ENCODE results near the gene PLA2G4C. TPM values are rescaled to one million over a fixed set of nuclear protein-coding genes. Genes with fewer than 3 reads are reported as not detected.

The PLA2G4C gene
- total and polyA plus RNA-seq, 2 experiments from 2014 or later, result 1.5 to 5.5 TPM

DNA sequence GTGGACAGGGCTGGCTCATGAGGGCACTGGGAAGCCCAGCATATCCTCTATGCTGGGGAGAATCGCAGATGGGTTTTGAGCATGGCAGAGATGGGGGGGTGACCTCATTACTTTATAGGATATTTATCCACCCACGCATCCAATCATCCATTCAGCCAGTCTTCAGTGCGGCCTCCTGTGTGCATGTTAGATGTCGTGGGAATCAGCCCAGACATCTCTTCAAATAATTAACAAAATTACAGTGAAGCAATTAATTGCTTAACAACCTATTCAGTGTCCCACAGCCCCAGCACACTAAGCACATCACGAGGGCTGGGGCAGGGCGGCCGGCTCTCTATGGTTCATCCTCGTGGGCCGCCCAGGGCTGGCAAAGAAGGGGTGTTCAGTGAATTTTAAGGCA lies 38.0 kb upstream of the PLA2G4C start:
- H3K9me3 ChIP-seq (ENCODE audit: low read depth), result no peaks in the 10 kb centered on the region
- TF ChIP-seq, protein P1, sequence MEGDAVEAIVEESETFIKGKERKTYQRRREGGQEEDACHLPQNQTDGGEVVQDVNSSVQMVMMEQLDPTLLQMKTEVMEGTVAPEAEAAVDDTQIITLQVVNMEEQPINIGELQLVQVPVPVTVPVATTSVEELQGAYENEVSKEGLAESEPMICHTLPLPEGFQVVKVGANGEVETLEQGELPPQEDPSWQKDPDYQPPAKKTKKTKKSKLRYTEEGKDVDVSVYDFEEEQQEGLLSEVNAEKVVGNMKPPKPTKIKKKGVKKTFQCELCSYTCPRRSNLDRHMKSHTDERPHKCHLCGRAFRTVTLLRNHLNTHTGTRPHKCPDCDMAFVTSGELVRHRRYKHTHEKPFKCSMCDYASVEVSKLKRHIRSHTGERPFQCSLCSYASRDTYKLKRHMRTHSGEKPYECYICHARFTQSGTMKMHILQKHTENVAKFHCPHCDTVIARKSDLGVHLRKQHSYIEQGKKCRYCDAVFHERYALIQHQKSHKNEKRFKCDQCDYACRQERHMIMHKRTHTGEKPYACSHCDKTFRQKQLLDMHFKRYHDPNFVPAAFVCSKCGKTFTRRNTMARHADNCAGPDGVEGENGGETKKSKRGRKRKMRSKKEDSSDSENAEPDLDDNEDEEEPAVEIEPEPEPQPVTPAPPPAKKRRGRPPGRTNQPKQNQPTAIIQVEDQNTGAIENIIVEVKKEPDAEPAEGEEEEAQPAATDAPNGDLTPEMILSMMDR (IDR thresholded peaks at IDR 0.05; ENCODE audit: low read depth, low read length), result no peak
- no peaks in the 10 kb centered on the region for H3K27me3 ChIP-seq
- no peak overlapping the region for H3K4me3 ChIP-seq
- no peak for DNase-seq (ENCODE audit: low read depth in 1 of 2, low spot score in 1 of 2)
- peaks cover 4% of the 10 kb centered on the region for H3K36me3 ChIP-seq
- no peak overlapping the region for H3K27ac ChIP-seq
- H3K4me1 ChIP-seq (ENCODE audit: low read depth), result no peaks in the 10 kb centered on the region

DNA sequence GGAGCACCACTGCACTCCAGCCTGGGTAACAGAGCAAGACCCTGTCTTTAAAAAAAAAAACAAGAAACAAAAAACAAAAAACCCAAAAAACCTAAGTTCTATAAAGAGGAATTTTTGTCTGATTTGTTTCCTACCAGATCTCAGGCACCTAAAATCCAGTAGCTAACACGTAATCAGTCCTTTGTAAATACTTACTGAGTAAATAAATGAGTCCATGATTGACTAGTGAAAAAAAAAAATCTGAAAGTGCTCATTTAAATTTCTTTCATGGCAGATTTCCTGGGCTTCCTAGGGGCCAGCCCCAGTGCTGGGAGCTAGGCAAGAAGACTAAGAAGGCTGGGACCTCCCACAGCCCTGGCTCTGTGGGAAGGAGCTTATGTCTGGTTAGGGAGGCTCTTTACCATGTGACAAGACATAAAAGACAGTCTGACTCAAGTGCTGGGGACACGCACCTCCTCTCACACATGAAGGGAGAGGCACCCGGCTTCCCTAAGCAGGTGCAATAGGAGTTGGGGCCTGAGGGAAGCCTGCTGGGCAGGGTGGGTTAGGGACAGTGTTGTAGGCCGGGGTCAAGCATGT lies 37.1 kb upstream of the PLA2G4C start:
- Histone ChIP-seq H3K4me1 (ENCODE audit: low read depth) (no peaks in the 10 kb centered on the region), H3K36me3 (peaks cover 4% of the 10 kb centered on the region)

DNA sequence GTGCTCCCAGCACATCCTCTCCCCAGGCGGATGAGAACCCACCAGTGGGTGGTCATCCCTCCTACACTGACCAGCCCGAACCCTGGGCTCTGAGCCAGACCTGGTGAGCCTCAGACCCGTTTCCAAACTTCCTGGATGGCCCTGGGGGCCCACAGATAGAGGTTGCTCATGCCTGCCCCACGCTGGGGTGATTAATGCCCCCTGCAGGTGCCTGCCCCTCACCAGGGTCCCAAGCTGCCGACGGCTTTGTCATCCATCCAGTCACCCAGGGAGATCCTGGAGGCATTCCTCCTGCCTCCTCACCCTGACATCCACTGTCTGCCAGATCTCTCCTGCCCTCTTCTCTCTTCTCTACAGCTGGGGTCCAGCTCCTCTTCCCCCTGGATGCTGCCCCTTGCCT lies 28.4 kb upstream of the PLA2G4C start:
- DNase-seq (ENCODE audit: low read depth in 1 of 2, low spot score in 1 of 2), result no peak
- Histone ChIP-seq H3K4me1 (ENCODE audit: low read depth) (peaks cover 2% of the 10 kb centered on the region), H3K27ac (no peak overlapping the region), H3K9me3 (ENCODE audit: low read depth) (no peaks in the 10 kb centered on the region), H3K36me3 (no peaks in the 10 kb centered on the region), H3K27me3 (no peaks in the 10 kb centered on the region), H3K4me3 (no peak overlapping the region)
- TF ChIP-seq, protein P1 (IDR thresholded peaks at IDR 0.05; ENCODE audit: low read depth, low read length), result no peak

More for the DNA sequence above, 37.1 kb upstream of the PLA2G4C start:
- TF ChIP-seq, protein P1 (IDR thresholded peaks at IDR 0.05; ENCODE audit: low read depth, low read length), result no peak
- Histone ChIP-seq H3K4me3 (no peak overlapping the region), H3K9me3 (ENCODE audit: low read depth) (no peaks in the 10 kb centered on the region), H3K27ac (no peak overlapping the region), H3K27me3 (no peaks in the 10 kb centered on the region)
- no peak for DNase-seq (ENCODE audit: low read depth in 1 of 2, low spot score in 1 of 2)

DNA sequence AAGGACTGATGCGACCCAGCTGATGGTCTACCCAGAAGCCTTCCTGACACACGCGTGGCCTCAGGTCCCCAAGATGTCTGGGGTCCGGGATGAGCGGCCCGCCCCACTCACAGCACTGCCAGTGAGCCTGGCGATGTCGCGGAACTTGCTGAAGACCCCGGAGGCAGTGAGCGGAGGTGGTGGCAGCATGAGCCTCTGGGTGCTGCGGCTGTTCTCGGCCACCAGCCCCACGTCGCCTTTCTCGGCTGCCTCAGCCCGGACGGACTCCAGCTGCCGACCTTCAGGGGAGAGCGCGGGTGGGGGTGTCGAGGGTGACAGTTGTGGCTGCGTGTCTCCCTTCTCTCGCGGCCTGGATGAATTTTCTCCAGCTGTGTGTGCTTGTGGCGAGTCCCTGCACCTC lies 26.8 kb upstream of the PLA2G4C start:
- H3K27me3 ChIP-seq, result no peaks in the 10 kb centered on the region
- no peaks in the 10 kb centered on the region for H3K9me3 ChIP-seq (ENCODE audit: low read depth)
- TF ChIP-seq, protein P1 (IDR thresholded peaks at IDR 0.05; ENCODE audit: low read depth, low read length), result no peak
- H3K36me3 ChIP-seq, result no peaks in the 10 kb centered on the region
- H3K27ac ChIP-seq, result no peak overlapping the region
- H3K4me3 ChIP-seq, result no peak overlapping the region
- peaks cover 2% of the 10 kb centered on the region for H3K4me1 ChIP-seq (ENCODE audit: low read depth)
- DNase-seq (ENCODE audit: low read depth in 1 of 2, low spot score in 1 of 2), result no peak

DNA sequence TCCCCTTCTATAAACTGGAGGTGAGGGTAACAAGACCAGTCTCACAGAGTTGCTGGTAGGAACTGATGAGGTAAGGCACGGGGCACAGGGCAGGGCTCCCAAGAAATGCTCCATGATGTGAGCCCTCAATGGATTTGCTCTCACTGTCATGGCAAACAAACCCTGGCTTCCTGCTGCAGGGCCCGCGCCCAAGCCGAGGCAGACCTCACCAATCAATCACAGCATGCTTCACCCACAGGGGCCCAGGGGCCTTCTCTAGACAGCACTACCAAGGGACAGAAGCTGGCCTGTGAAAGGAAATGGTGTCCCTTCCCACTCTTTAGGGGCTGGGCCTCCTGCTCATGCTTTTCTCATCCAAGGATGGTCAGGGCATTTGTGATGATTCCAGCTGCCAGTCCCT lies 25.9 kb upstream of the PLA2G4C start:
- no peak overlapping the region for H3K4me3 ChIP-seq
- no peaks in the 10 kb centered on the region for H3K36me3 ChIP-seq
- peaks cover 2% of the 10 kb centered on the region for H3K4me1 ChIP-seq (ENCODE audit: low read depth)
- H3K27me3 ChIP-seq, result no peaks in the 10 kb centered on the region
- TF ChIP-seq, protein P1 (IDR thresholded peaks at IDR 0.05; ENCODE audit: low read depth, low read length), result no peak
- DNase-seq (ENCODE audit: low read depth in 1 of 2, low spot score in 1 of 2), result no peak
- H3K9me3 ChIP-seq (ENCODE audit: low read depth), result no peaks in the 10 kb centered on the region
- H3K27ac ChIP-seq, result no peak overlapping the region

Measured in cardiac muscle cell (in vitro differentiated cells and primary cell).